H7 (cell line): ENCODE data around the gene DYRK2. TPM values are rescaled to one million over a fixed set of nuclear protein-coding genes. Genes with fewer than 3 reads are reported as not detected.

Source experiments
- DNase-seq: peaks from one replicate; pipeline ENCODE4 v3.0.0; 2012
- H3K27me3 ChIP-seq: 2 replicates; pipeline ENCODE4 v1.6.0; 2011; ENCODE audit warnings: mild to moderate bottlenecking, low read length; ENCODE audit not compliant: control insufficient read depth, insufficient read depth
- H3K36me3 ChIP-seq: replicated peaks from 2 replicates; pipeline ENCODE4 v1.5.1; 2011; ENCODE audit warnings: low read length; ENCODE audit not compliant: control insufficient read depth, insufficient read depth
- H3K4me3 ChIP-seq: 2 replicates; pipeline ENCODE4 v1.5.1; 2011; ENCODE audit warnings: low read depth, mild to moderate bottlenecking, control low read depth, low read length, moderate library complexity; ENCODE audit not compliant: insufficient read depth
- total RNA-seq: library from RNA; depleted of rRNA; stranded (reverse); fragments of >200 nt; shearing (Covaris generic); gene quantifications from 2 replicates; pipeline ENCODE4 v1.2.3, GENCODE V29; 2014

DYRK2 gene
- total RNA-seq, 1 experiment from 2014 or later, result 32.3 TPM

- Histone ChIP-seq H3K36me3 (no peaks in the 10 kb centered on the region), H3K4me3 (no peak overlapping the region), H3K27me3 (no peaks in the 10 kb centered on the region)
- DNase-seq, result no peak
Observed at GRCh38 chr12:67695974-67696373, 47.4 kb downstream of the DYRK2 start.

DNA sequence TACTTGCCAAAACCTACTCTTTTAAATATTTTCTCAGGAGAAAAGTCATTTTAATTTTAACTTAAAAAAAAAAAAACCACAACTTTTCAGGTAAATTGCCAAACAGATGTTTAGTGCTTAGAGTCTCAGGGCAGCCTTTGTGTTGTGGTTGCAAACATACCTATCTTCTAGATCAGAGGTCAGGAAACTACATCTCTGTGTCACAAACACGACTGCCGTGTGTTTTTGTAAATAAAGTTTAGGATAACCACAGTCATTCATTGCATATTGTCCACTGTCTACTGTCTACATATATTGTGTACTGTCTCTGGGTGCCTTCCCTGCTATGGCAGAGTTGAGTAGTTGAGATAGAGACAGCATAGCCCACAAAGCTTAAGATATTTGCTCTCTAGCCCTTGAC, 48.9 kb downstream of the DYRK2 start:
- H3K27me3 ChIP-seq, result no peaks in the 10 kb centered on the region
- no peak for DNase-seq
- H3K36me3 ChIP-seq, result no peaks in the 10 kb centered on the region
- H3K4me3 ChIP-seq, result no peak overlapping the region

DNA sequence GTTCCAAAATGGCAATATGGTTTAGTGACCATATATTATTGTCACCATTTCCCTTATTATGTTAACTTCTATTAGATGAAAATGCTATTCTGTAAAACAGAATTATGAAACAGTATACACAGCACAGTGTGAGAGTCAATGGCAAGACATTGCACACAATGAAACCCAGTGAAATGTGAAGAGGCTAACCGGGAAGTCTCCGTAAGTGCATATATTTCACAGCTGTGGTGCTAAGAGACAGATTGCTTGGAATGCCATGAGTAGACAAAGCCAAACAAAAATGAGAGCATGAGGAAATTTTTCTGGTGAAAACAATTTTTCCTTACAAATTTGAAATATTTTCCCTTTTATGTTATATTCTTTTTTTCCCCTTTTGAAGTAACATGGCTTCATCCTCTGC, 49.4 kb downstream of the DYRK2 start:
- no peak overlapping the region for H3K4me3 ChIP-seq
- DNase-seq, result no peak
- no peaks in the 10 kb centered on the region for H3K36me3 ChIP-seq
- H3K27me3 ChIP-seq, result no peaks in the 10 kb centered on the region

DNA sequence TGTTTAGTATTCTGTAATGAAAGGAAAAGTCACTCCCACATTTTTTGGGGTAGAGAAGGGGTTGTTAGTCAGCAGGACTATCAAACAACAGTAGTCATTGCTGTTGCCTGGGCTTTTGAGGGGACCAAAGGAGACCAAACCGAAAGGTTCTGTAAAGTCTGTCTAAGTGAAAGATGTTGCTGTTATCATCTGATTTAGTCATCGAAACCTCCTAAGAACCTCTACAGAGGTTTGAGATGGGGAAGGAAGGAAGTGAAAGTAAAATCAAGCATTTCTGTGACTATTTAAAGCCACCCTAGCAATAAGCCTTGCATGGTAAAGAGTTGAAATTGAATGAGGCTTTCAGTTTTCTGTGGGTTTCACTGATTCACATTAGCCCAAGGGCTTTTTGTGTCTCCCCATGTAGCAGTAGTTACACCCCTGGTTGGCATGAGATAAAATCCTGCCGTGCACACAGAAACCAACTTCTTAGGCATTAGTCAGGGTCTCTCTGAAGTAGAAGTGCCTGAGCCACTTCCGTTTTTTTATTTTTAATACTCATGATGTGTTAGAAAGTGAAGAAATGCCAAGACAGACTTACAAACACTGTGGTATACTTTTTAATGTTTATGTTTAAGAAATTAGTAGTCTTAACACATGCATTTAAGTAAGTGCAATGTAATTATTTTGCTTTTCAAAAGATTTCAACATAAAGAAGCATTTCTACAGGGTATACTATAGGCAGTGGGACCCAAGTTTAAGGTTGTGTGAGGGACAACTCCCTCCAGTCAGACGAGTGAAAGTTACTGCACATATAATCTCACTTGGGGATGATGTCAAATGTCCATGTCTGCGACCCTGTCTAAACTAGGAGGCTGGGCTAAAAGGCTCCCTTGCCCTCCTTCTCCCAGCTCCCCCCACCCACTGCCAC, 50.4 kb downstream of the DYRK2 start:
- H3K27me3 ChIP-seq, result no peaks in the 10 kb centered on the region
- no peak for DNase-seq
- H3K4me3 ChIP-seq, result no peak overlapping the region
- no peaks in the 10 kb centered on the region for H3K36me3 ChIP-seq

- no peaks in the 10 kb centered on the region for H3K27me3 ChIP-seq
- H3K36me3 ChIP-seq, result no peaks in the 10 kb centered on the region
- no peak overlapping the region for H3K4me3 ChIP-seq
- no peak for DNase-seq
Observed at GRCh38 chr12:67701121-67701520, 52.6 kb downstream of the DYRK2 start.

- no peaks in the 10 kb centered on the region for H3K27me3 ChIP-seq
- DNase-seq, result no peak
- H3K36me3 ChIP-seq, result no peaks in the 10 kb centered on the region
- no peak overlapping the region for H3K4me3 ChIP-seq
Observed at GRCh38 chr12:67702136-67702535, 53.6 kb downstream of the DYRK2 start.

GRCh38 chr12:67704071-67704470, 55.5 kb downstream of the DYRK2 start:
- no peaks in the 10 kb centered on the region for H3K36me3 ChIP-seq
- H3K27me3 ChIP-seq, result no peaks in the 10 kb centered on the region
- DNase-seq, result no peak
- no peak overlapping the region for H3K4me3 ChIP-seq

DNA sequence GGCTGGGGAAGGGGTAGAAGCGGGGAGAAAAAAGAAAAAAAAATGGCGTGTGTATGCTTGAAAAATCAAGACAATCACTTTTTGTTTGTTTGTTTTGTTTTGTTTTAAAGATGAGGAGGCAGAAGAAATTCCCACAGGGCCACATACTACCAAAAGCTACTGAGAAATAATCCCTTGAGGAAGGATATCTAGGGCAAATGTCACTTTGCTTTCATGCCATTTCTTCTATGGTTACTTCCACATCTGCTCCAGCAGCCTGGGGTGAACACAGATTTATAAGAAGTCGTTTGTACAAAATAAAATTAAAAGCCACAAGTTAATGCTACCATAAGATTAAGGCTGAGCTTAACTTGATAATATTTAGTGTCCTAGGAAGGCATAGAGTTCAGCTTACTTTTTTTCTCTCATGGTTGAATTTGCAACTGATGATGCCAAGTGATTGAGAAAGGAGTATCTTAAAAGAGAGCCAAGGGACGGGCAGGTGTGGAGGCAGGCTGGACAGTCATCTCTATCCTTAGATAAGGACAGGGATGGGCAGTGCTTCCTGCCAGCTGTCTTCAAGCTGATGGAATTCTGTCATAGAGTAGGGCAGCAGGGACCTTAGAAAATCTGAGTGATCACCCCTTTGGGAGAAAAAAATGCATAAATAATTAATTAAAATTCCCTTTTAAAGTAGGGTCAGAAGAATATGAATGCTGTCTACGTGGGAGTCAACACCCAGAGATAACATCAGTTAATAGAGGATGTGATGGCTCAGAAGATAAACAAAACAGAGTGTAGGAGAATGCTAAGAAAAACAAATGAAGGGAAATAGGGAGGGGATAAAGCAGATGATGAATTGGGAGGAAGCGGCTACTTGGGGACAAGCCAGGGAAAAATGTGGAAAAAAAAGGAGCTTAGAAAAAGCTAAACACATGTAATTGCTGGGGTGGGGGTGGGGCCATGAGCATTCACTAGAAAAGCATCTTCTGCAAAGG, 57.1 kb downstream of the DYRK2 start:
- Histone ChIP-seq H3K36me3 (no peaks in the 10 kb centered on the region), H3K4me3 (no peak overlapping the region), H3K27me3 (no peaks in the 10 kb centered on the region)
- no peak for DNase-seq

DNA sequence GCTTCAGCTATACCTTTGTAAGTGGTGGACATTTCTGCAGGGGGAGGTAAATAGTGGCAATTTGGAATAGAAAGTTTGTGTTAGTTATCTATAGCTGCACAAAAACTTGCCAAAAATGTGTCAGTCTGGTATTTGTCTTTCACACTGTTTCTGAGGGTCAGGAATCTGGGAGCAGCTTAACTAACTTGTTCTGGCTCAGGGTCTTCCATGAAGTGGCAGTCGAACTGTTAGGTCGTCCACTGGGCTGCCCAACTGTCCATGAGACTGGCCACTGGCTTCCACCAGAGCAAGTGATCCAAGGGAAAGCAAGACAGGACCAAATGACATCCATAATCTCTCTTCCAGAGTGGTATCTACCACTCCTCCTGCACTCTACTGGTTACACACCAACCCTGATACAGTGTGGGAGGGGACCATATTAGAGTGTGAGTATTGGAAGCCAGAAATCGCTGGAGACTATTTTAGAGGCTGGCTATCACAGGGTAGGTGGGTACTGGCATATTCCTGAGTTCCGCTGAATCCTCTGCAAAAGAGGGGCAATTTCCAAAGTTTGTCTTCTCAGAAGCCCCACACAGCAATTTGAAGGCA, 60.9 kb downstream of the DYRK2 start:
- Histone ChIP-seq H3K27me3 (no peaks in the 10 kb centered on the region), H3K36me3 (no peaks in the 10 kb centered on the region), H3K4me3 (no peak overlapping the region)
- DNase-seq, result no peak

DNA sequence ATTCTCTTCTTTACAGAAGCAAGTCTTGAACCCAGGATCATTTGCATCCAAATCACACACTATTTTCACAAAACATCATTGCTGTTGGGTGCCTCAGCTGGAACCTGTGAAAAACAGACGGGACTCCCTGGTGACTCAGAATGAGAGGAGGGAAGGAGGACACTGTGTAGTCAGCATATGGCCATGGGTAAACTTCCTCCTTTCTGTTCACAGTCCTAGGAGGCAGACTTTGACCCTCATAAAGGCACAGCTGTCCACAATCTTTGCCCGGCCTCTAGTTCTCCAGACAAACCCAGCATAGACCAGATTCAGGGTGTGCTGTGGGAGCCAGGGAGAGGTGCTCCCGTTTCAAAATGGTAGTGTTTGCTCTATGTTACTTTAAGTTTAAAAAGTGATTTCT, 62.0 kb downstream of the DYRK2 start:
- no peaks in the 10 kb centered on the region for H3K27me3 ChIP-seq
- no peak overlapping the region for H3K4me3 ChIP-seq
- no peaks in the 10 kb centered on the region for H3K36me3 ChIP-seq
- no peak for DNase-seq

DNA sequence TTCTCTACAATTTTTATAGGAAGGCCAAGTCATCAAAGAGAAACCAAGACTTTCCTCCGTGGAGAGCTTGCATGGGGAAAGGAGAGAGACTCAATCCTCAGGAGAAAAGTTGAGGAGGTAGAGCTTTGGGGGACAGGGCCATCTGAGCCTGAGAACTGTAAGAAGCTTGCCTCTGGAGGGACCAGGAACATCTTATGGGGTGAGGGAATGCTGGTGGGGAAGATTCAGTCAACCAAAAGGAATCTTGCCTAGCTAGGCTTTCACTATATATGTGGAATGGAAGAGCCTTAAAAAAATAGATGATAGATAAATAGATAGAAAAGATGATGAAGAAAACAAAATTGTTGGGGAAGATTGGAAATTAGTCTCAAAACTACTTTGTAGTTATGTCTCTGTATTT, 63.5 kb downstream of the DYRK2 start:
- no peaks in the 10 kb centered on the region for H3K27me3 ChIP-seq
- DNase-seq, result no peak

GRCh38 chr12:67714648-67715047, 66.1 kb downstream of the DYRK2 start:
- Histone ChIP-seq H3K27me3 (no peaks in the 10 kb centered on the region), H3K4me3 (no peak overlapping the region), H3K36me3 (no peaks in the 10 kb centered on the region)
- no peak for DNase-seq

More for the DNA sequence above, 63.5 kb downstream of the DYRK2 start:
- H3K4me3 ChIP-seq, result no peak overlapping the region
- H3K36me3 ChIP-seq, result no peaks in the 10 kb centered on the region
